Measurements from ENCODE around the gene CDHR1. TPM values are rescaled to one million over a fixed set of nuclear protein-coding genes. Genes with fewer than 3 reads are reported as not detected.

The CDHR1 gene
- 0.11 and 0.26 TPM in 2 replicates for total RNA-seq

DNA sequence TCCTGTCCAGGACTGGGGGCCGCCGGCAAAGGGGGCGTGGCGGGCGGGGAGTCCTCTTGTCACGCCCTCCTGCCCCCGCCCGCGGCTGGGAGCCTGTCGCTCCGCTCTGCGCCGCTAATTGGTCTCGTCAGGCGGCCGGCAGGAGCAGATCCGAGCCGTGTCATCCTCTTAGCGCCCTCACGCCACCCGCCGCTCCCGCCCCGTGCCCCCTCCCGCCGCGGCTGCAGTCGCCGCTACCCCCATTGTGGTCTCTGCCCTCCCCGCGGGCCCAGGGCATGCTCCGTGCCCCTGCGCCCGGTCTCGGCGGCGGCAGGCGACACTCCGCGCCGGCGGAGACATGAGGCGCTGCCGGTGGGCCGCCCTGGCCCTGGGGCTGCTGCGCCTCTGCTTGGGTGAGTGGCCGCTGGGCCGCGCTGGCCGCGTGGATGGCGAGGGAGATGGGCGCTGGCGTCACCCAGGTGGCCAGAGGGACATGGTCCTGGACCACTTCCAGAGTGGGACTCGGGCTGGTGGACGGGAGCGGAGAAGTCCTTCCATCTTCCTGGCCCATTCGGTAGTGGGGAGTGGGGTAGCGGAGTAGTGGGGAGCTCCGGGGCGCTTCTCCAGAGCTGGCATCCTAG is at the start of gene CDHR1:
Gene CDHR1 (plus strand): TSS at position 114 of the 620 bp plus-strand sequence. CDS start 224 bp downstream, at position 338.

DNA sequence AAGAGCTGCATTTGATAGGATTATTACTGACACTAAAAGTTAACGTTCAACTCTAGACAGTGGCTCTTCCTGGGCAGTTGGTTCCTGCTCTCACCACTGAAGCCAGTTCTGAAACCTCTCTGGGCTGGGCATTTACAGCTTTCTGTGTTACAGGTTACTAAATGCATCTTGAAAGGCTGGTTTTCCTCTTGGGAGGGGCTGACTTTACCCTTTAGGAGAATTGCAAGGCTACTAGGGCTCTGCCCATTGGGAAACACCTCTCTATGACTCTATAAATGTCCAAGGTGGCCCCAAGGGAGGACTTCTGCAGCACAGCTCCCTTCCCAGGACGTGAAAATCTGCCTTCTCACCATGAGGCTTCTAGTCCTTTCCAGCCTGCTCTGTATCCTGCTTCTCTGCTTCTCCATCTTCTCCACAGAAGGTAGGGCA is 20.8 kb upstream of the CDHR1 start, which contains the start of gene GPR15LG:
Gene GPR15LG (plus strand): TSS at position 301 of the 429 bp plus-strand sequence. CDS start 51 bp downstream, at position 352.

DNA sequence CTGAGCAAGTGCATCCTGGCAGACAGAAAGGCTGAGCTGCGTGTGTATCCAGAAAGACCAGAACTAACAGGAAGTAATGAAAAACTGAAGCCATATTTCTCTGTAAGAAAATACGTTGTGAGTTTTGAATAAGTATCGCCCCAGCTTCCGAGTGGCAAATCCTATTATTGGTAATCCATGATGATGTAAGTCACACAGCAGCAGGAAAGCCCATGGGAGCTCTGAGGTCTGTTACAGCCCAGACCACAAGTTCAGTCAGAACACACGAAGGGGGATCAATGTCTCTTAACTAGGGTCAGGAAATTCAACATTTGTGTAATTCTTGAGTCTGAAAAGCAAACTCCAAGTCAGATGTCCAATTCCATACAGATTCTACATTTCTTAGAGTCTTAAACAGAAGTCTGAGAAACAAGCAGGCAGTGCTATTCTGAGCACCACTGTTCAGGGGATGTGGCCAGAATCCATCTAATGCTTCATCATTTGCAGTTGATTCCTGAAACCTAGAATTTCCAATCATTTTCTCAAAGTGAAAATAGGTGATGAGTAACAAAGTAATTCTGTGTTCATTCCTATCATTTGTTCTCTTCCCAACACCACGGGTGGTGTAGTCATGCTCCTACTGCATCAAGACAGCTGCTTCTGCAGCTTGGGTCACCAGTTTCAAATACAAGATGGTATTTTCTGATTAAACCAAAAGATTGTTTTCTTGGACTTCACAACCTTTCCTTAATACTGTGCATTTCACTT is 31.3 kb downstream of the CDHR1 start, which contains the start of gene LRIT2:
Gene LRIT2 (minus strand): TSS at position 118 of the 747 bp plus-strand sequence. CDS start 24 bp downstream, at position 94.

DNA sequence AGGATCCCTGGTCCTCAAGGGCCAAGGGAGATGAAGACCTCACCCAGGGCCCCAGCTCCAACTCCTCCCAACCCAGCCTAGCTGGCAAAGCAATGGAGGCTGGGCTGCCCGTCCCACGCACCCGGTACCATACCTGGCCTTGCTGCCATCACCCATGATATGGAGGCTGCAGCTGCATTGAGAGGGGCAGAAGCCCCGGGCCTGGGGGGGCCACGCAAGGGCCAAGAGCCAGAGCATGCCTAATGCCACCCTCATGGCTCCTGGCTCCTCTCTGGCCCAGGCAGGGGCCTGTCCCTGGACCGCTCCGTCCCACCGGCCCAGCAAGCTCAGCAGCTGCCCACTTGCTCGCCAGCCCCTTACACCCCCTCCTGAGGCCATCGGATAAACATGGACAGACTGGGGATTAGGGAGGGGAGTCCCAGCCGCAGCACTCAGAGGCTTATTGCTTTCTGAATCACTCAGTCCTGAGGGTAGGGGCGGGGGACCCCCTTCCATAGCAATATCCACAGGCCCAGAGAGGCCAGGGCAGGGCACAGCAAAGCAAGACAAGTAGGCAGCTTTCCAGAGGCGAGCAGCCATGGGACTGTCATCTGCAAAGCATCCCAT is 47.0 kb downstream of the CDHR1 start, which contains the start of gene LRIT1:
Gene LRIT1 (minus strand): TSS at position 362 of the 606 bp plus-strand sequence. CDS start 107 bp downstream, at position 255.

DNA sequence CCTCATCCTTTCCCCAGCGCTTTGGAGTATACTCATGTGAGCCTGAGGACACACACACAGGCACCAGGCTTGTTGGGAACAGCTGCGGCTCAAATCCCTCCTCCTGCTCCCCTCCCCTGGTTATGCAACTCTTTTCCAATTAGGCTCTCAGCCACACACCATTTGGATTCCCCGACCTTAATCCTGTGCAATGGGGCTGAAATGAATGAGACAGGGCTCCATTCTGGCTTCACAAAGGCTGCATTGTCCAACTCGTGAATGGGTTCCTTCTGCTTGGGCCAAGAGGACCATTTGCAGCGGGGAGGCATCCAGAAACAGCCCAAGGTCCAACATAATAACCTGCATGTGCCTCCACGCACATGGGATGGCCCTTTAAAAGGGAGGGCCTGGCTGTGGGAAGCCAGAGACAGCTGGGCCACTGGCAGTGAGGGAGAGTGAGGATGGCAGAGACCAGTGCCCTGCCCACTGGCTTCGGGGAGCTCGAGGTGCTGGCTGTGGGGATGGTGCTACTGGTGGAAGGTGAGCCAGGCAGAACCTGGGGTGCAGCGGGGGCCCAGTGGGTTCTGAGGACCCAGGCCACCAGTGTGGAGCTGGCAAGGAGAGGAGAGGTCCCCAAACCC is 50.4 kb downstream of the CDHR1 start, which contains the start of gene RGR:
Gene RGR (plus strand): TSS at position 403 of the 620 bp plus-strand sequence. CDS start 38 bp downstream, at position 441.

Other genes with a start within 250 kb of the CDHR1 start
- gene GHITM, start 55.0 kb upstream of the CDHR1 start, total RNA-seq, result 176 and 185 TPM in 2 replicates
- not detected in 2 replicates for gene GPR15LG, start 20.7 kb upstream of the CDHR1 start, total RNA-seq
- gene LRIT2, start 31.0 kb downstream of the CDHR1 start, total RNA-seq, result not detected in 2 replicates
- not detected in 2 replicates for gene LRIT1, start 47.0 kb downstream of the CDHR1 start, total RNA-seq
- gene RGR, start 50.5 kb downstream of the CDHR1 start, total RNA-seq, result not detected in 2 replicates
- gene CCSER2, start 134.1 kb downstream of the CDHR1 start, total RNA-seq, result 49.4 and 56.1 TPM in 2 replicates